Peyer's patch (tissue), 4 donors: ENCODE results near the gene PDPN. TPM values are rescaled to one million over a fixed set of nuclear protein-coding genes. Genes with fewer than 3 reads are reported as not detected.
A peak's percentile ranks its signal among the peaks of the same experiment; 100 is the strongest.

Experiments
- DNase-seq, 3 donors: peaks; one replicate each; pipeline ENCODE4 v3.0.0-alpha.2; 2017 to 2019
- H3K27ac ChIP-seq, 4 donors: fragments of 200-600 bp; sonication (generic); one replicate each; pipeline ENCODE4 v1.5.1; 2016 to 2019
- H3K27me3 ChIP-seq, 2 donors: fragments of 200-600 bp; sonication (generic); one replicate each; pipeline ENCODE4 v1.5.1; 2019
- H3K36me3 ChIP-seq, 3 donors: fragments of 200-600 bp; sonication (generic); one replicate each; pipeline ENCODE4 v1.5.1; 2016 to 2019
- H3K4me1 ChIP-seq, 4 donors: fragments of 200-600 bp; sonication (generic); one replicate each; pipeline ENCODE4 v1.5.1; 2016 to 2019
- H3K4me3 ChIP-seq, 4 donors: fragments of 200-600 bp; sonication (generic); 1 replicate in 3 of 4; 2 replicates in 1 of 4; pipeline ENCODE4 v1.5.1; 2016 to 2019; ENCODE audit warnings: mild to moderate bottlenecking in 1 of 4
- H3K9me3 ChIP-seq, 4 donors: fragments of 200-600 bp; sonication (generic); one replicate each; pipeline ENCODE4 v1.5.1; 2016 to 2019; ENCODE audit warnings: mild to moderate bottlenecking in 1 of 4
- POLR2A ChIP-seq, 2 donors: fragments of 450-650 bp; IDR thresholded peaks; one replicate each; pipeline ENCODE4 v1.5.1; 2017; ENCODE audit warnings: antibody characterized with exemption in 2 of 2, mild to moderate bottlenecking in 2 of 2, moderate library complexity in 2 of 2
- total RNA-seq, 4 donors: library from RNA; depleted of rRNA; stranded (reverse); fragments of >200 nt; gene quantifications; one replicate each; pipeline ENCODE4 v1.1.0, GENCODE V29; 2016
- TF ChIP-seq, protein P1 (sequence below), 6 experiments: fragments of 450-650 bp in 4 of 6; fragments of 200-600 bp in 2 of 6; sonication (generic) in 1 of 6; IDR thresholded peaks; one replicate each; pipeline ENCODE4 v1.5.1; 2017 to 2019; ENCODE audit warnings: antibody characterized with exemption in 6 of 6, mild to moderate bottlenecking in 3 of 6, moderate library complexity in 1 of 6

Gene PDPN
- total RNA-seq, 4 donors from 2014 or later: 2.4 to 44.6 (median 9.6) TPM

DNA sequence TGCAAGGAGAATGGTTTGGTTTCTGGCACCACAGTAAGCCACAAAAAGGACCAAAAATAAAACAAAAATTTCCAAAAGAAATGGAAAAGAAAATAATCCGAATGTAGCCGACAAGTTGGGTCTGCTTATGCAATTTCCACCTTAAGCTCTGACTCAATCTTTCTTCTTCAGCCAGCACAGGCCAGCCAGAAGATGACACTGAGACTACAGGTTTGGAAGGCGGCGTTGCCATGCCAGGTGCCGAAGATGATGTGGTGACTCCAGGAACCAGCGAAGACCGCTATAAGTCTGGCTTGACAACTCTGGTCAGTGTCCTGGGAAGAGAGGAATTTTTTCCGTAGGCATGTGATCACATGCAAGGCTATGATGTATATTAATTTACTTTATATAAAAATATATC, 23.4 kb downstream of the PDPN start:
- no peaks in the 10 kb centered on the region for H3K36me3 ChIP-seq
- H3K27me3 ChIP-seq: no peaks in the 10 kb centered on the region
- no peaks in the 10 kb centered on the region for H3K4me1 ChIP-seq
- no peak for TF ChIP-seq POLR2A (IDR thresholded peaks at IDR 0.05)
- TF ChIP-seq, protein P1, sequence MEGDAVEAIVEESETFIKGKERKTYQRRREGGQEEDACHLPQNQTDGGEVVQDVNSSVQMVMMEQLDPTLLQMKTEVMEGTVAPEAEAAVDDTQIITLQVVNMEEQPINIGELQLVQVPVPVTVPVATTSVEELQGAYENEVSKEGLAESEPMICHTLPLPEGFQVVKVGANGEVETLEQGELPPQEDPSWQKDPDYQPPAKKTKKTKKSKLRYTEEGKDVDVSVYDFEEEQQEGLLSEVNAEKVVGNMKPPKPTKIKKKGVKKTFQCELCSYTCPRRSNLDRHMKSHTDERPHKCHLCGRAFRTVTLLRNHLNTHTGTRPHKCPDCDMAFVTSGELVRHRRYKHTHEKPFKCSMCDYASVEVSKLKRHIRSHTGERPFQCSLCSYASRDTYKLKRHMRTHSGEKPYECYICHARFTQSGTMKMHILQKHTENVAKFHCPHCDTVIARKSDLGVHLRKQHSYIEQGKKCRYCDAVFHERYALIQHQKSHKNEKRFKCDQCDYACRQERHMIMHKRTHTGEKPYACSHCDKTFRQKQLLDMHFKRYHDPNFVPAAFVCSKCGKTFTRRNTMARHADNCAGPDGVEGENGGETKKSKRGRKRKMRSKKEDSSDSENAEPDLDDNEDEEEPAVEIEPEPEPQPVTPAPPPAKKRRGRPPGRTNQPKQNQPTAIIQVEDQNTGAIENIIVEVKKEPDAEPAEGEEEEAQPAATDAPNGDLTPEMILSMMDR (IDR thresholded peaks at IDR 0.05): no peak
- H3K9me3 ChIP-seq: no peaks in the 10 kb centered on the region
- no peak for DNase-seq
- H3K27ac ChIP-seq: no peak overlapping the region
- H3K4me3 ChIP-seq: no peak overlapping the region

DNA sequence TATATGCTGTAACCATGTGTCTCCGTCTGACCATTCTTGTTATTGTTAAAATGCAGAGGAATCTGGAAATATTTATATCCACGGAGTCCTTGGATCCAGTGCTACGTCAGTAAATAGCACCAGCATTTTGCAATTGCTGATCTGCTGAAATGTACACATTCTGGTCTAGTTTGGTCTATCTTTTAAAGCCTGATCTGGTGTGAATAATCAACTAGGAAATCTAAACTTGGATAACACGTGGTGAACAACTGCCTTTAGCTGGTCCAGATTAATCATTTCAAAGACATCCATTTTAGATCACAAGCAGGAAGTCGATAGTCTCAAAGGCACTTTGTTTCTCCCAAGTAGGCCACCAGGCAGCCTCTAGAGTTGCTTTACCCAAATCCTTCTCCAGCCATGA, 32.6 kb downstream of the PDPN start:
- Histone ChIP-seq H3K9me3 (no peaks in the 10 kb centered on the region), H3K4me1 (no peaks in the 10 kb centered on the region), H3K27ac (peak overlapping the region; percentile 1 to 69 (median 38)), H3K36me3 (no peaks in the 10 kb centered on the region), H3K4me3 (no peak overlapping the region), H3K27me3 (no peaks in the 10 kb centered on the region)
- TF ChIP-seq POLR2A (IDR thresholded peaks at IDR 0.05): no peak
- TF ChIP-seq, protein P1 (IDR thresholded peaks at IDR 0.05): no peak
- no peak for DNase-seq

DNA sequence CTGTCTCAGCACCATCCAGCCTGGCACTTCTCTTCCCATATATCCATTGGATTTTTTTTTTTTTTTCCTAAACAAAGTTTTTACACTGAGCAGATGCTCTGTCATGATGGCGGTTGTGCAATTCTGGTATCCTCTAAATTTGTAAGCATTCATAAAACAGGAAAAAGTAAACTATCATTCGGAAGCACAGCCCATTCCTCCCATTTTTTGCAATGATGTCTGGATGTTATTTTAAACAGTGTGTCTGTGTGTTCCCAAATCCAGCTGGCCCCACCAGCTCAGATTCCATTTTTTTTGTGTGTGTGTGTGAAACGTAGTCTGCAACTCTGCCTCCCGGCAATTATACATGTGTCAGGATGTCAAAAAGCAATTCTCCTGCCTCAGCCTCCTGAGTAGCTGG, 33.5 kb downstream of the PDPN start:
- H3K4me1 ChIP-seq: no peaks in the 10 kb centered on the region
- DNase-seq: no peak
- peak overlapping the region in 3 of 4 donors; percentile 10 to 69 (median 65) for H3K27ac ChIP-seq
- TF ChIP-seq POLR2A (IDR thresholded peaks at IDR 0.05): no peak
- TF ChIP-seq, protein P1 (IDR thresholded peaks at IDR 0.05): no peak
- H3K27me3 ChIP-seq: no peaks in the 10 kb centered on the region
- no peak overlapping the region for H3K4me3 ChIP-seq
- no peaks in the 10 kb centered on the region for H3K9me3 ChIP-seq
- H3K36me3 ChIP-seq: no peaks in the 10 kb centered on the region

DNA sequence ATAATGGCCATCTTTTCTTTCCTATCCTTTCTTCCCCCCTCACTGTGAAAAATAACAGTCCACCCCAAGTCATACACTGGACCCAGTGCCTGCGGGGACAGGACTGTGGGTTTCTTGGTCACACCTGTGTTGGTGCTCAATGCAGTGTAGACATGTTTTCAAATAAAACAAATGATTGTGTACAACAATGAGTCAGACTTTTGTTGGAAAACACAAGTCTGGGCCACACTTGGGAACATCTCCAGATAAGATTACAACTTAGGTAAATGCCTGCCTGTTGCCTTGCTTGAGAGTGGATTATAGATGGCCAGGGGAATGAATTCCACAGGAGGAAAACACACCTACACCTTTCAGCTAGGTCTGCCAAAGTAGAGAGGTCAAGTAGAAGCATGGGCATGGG, 34.1 kb downstream of the PDPN start:
- peak overlapping the region in 2 of 4 donors; percentile 65 to 69 for H3K27ac ChIP-seq

DNA sequence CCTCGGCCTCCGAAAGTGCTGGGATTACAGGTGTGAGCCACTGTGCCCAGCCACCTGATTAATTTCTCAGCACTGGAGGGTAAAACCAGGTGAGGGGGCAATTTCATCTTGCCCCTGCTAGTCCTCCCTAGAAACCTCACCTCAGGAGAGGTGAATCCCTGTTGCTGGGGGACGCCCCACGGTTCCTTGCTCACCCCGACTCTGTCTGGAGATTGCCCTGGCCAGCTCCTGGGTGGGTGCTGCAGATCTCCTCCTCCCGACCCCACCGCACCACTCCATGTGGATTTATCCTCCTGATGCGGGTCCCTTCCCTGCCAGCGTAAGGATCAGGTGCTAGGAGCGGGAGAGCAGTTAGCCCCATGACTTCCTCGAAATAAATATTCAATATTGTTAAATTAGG, 34.9 kb downstream of the PDPN start:
- H3K4me1 ChIP-seq: no peaks in the 10 kb centered on the region
- H3K9me3 ChIP-seq: no peaks in the 10 kb centered on the region
- no peaks in the 10 kb centered on the region for H3K27me3 ChIP-seq
- H3K4me3 ChIP-seq: no peak overlapping the region
- H3K36me3 ChIP-seq: no peaks in the 10 kb centered on the region
- peak overlapping the region in 1 of 4 donors; percentile 50 for H3K27ac ChIP-seq
- TF ChIP-seq, protein P1 (IDR thresholded peaks at IDR 0.05): no peak
- TF ChIP-seq POLR2A (IDR thresholded peaks at IDR 0.05): no peak
- no peak for DNase-seq

More for the DNA sequence above, 34.1 kb downstream of the PDPN start:
- Histone ChIP-seq H3K27me3 (no peaks in the 10 kb centered on the region), H3K4me1 (no peaks in the 10 kb centered on the region), H3K9me3 (no peaks in the 10 kb centered on the region), H3K36me3 (no peaks in the 10 kb centered on the region), H3K4me3 (no peak overlapping the region)
- no peak for TF ChIP-seq POLR2A (IDR thresholded peaks at IDR 0.05)
- no peak for DNase-seq

DNA sequence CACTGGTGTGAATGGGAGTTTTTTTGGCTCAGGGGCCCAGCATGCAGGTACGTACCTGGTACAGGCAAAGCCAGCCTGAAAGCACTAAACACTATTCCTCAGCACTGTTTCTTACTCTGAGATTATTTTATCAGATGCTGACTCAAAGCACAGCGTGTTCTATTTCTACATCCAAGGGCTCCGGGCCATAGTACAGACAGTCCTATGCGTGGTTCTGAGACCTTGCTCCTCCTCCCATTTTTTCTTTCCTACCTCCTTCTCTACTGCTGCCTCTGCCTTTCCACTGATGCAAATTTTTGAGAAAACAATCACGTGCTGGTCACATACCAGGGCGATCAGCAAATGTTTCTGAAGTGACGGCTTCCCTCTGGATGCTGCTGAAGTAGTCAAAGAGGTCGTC, 36.3 kb downstream of the PDPN start:
- no peak for TF ChIP-seq POLR2A (IDR thresholded peaks at IDR 0.05)
- TF ChIP-seq, protein P1 (IDR thresholded peaks at IDR 0.05): no peak
- no peaks in the 10 kb centered on the region for H3K27me3 ChIP-seq
- H3K9me3 ChIP-seq: no peaks in the 10 kb centered on the region
- H3K4me1 ChIP-seq: no peaks in the 10 kb centered on the region
- DNase-seq: no peak
- H3K4me3 ChIP-seq: no peak overlapping the region
- H3K27ac ChIP-seq: peak overlapping the region in 1 of 4 donors; percentile 54
- no peaks in the 10 kb centered on the region for H3K36me3 ChIP-seq
